Osteocyte (in vitro differentiated cells): ENCODE data around the gene EIF1AD. TPM values are rescaled to one million over a fixed set of nuclear protein-coding genes. Genes with fewer than 3 reads are reported as not detected.
"Not testable (repeated sequence)": the region's sequence is repeated elsewhere in the genome, so short reads cannot be mapped to it uniquely, and the experiment has no call there.

Source experiments
- DNase-seq: peaks from one replicate; pipeline ENCODE4 v3.0.0; 2021; ENCODE audit warnings: mixed read lengths; ENCODE audit not compliant: unreplicated experiment; ENCODE audit errors: extremely low spot score
- H3K27ac Mint-ChIP-seq: one replicate; pipeline ENCODE4 v1.8.0; 2021; ENCODE audit warnings: mild to moderate bottlenecking, mixed read lengths; ENCODE audit not compliant: unreplicated experiment
- H3K27me3 Mint-ChIP-seq: one replicate; pipeline ENCODE4 v1.8.0; 2021; ENCODE audit warnings: mixed read lengths; ENCODE audit not compliant: unreplicated experiment
- H3K36me3 Mint-ChIP-seq: one replicate; pipeline ENCODE4 v1.8.0; 2021; ENCODE audit warnings: mixed read lengths; ENCODE audit not compliant: unreplicated experiment
- H3K4me1 Mint-ChIP-seq: one replicate; pipeline ENCODE4 v1.8.0; 2021; ENCODE audit warnings: mixed read lengths; ENCODE audit not compliant: unreplicated experiment
- H3K4me3 Mint-ChIP-seq: one replicate; pipeline ENCODE4 v1.8.0; 2021; ENCODE audit warnings: mild to moderate bottlenecking, moderate library complexity, mixed read lengths; ENCODE audit not compliant: unreplicated experiment
- H3K9me3 Mint-ChIP-seq: one replicate; pipeline ENCODE4 v1.8.0; 2021; ENCODE audit warnings: mixed read lengths; ENCODE audit not compliant: unreplicated experiment
- total RNA-seq: library from RNA; stranded (reverse); gene quantifications from 2 replicates; pipeline ENCODE4 v1.2.1, GENCODE V29; 2021
- TF ChIP-seq, protein P1 (sequence below): fragments of 200-600 bp; sonication (generic); IDR thresholded peaks from 2 replicates; pipeline ENCODE4 v1.5.0; 2021; ENCODE audit warnings: antibody characterized with exemption, mild to moderate bottlenecking, moderate library complexity

EIF1AD gene
- total RNA-seq, 1 donor from 2014 or later: 34.6 TPM

GRCh38 chr11:66036334-66036710 lies 34.4 kb upstream of the EIF1AD start:
- Mint-ChIP-seq H3K27me3 (peaks cover 3% of the 10 kb centered on the region), H3K4me1 (no peaks in the 10 kb centered on the region), H3K36me3 (no peaks in the 10 kb centered on the region), H3K4me3 (no peak overlapping the region), H3K27ac (no peak overlapping the region), H3K9me3 (no peaks in the 10 kb centered on the region)
- TF ChIP-seq, protein P1, sequence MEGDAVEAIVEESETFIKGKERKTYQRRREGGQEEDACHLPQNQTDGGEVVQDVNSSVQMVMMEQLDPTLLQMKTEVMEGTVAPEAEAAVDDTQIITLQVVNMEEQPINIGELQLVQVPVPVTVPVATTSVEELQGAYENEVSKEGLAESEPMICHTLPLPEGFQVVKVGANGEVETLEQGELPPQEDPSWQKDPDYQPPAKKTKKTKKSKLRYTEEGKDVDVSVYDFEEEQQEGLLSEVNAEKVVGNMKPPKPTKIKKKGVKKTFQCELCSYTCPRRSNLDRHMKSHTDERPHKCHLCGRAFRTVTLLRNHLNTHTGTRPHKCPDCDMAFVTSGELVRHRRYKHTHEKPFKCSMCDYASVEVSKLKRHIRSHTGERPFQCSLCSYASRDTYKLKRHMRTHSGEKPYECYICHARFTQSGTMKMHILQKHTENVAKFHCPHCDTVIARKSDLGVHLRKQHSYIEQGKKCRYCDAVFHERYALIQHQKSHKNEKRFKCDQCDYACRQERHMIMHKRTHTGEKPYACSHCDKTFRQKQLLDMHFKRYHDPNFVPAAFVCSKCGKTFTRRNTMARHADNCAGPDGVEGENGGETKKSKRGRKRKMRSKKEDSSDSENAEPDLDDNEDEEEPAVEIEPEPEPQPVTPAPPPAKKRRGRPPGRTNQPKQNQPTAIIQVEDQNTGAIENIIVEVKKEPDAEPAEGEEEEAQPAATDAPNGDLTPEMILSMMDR: no peak
- DNase-seq: no peak

- Mint-ChIP-seq H3K27ac (no peak overlapping the region), H3K9me3 (no peaks in the 10 kb centered on the region), H3K36me3 (no peaks in the 10 kb centered on the region), H3K4me3 (no peak overlapping the region), H3K27me3 (peaks cover 3% of the 10 kb centered on the region), H3K4me1 (no peaks in the 10 kb centered on the region)
- TF ChIP-seq, protein P1: no peak
- DNase-seq: no peak
Observed at GRCh38 chr11:66035653-66036333, 33.8 kb upstream of the EIF1AD start.

GRCh38 chr11:66032957-66033735 lies 31.2 kb upstream of the EIF1AD start:
- Mint-ChIP-seq H3K27me3 (peaks cover 3% of the 10 kb centered on the region), H3K27ac (no peak overlapping the region), H3K4me1 (no peaks in the 10 kb centered on the region), H3K9me3 (no peaks in the 10 kb centered on the region), H3K4me3 (no peak overlapping the region), H3K36me3 (no peaks in the 10 kb centered on the region)
- no peak for DNase-seq
- TF ChIP-seq, protein P1: no peak

GRCh38 chr11:66026017-66026529 lies 24.1 kb upstream of the EIF1AD start, which contains the start of gene CATSPER1:
CATSPER1 (minus strand) TSS chr11:66026479; CDS start chr11:66026379, 100 bp downstream.
- Mint-ChIP-seq H3K27ac (no peak within 1 kb of the TSS), H3K4me3 (no peak within 1 kb of the TSS), H3K27me3 (no peaks in the 10 kb centered on the region), H3K36me3 (no peaks in the 10 kb centered on the region), H3K4me1 (peaks cover 17% of the 10 kb centered on the region), H3K9me3 (no peaks in the 10 kb centered on the region)
- TF ChIP-seq, protein P1: no peak
- DNase-seq: no peak

GRCh38 chr11:66023186-66023440 lies 21.2 kb upstream of the EIF1AD start:
- H3K4me1 Mint-ChIP-seq: peaks cover 27% of the 10 kb centered on the region
- H3K4me3 Mint-ChIP-seq, DNase-seq, H3K27me3 Mint-ChIP-seq, H3K27ac Mint-ChIP-seq, H3K9me3 Mint-ChIP-seq, H3K36me3 Mint-ChIP-seq: not testable (repeated sequence)
